ACC112 (cell line): Measurements from ENCODE around the gene DNAJB6.

Experiments used
- H2AFZ ChIP-seq: fragments of 200-600 bp; sonication (generic); one replicate; pipeline ENCODE4 v1.6.0; 2017; ENCODE audit warnings: antibody characterized with exemption, low read length; ENCODE audit not compliant: unreplicated experiment
- H3K27ac ChIP-seq: fragments of 200-600 bp; sonication (generic); 2 replicates; pipeline ENCODE4 v1.5.1; 2014; ENCODE audit warnings: low read depth, mild to moderate bottlenecking, antibody characterized with exemption, low read length, moderate library complexity
- H3K27me3 ChIP-seq: fragments of 200-600 bp; sonication (generic); 2 replicates; pipeline ENCODE4 v1.6.1; 2014; ENCODE audit warnings: mild to moderate bottlenecking, antibody characterized with exemption, low read length, moderate library complexity, mixed read lengths; ENCODE audit not compliant: insufficient read depth
- H3K36me3 ChIP-seq: fragments of 200-600 bp; sonication (generic); 2 replicates; pipeline ENCODE4 v1.6.1; 2016; ENCODE audit warnings: mild to moderate bottlenecking, antibody characterized with exemption, low read length, moderate library complexity, mixed read lengths; ENCODE audit not compliant: insufficient read depth
- H3K4me1 ChIP-seq: fragments of 200-600 bp; sonication (generic); one replicate; pipeline ENCODE4 v1.6.1; 2016; ENCODE audit warnings: low read length, mixed read lengths; ENCODE audit not compliant: insufficient read depth, unreplicated experiment, control insufficient read depth
- H3K4me3 ChIP-seq: fragments of 200-600 bp; sonication (generic); 2 replicates; pipeline ENCODE4 v1.5.1; 2014; ENCODE audit warnings: mild to moderate bottlenecking, low read depth, low read length
- H3K79me2 ChIP-seq: fragments of 200-600 bp; sonication (generic); one replicate; pipeline ENCODE4 v1.6.0; 2016; ENCODE audit warnings: low read length; ENCODE audit not compliant: control insufficient read depth, unreplicated experiment, insufficient read depth

Gene DNAJB6

DNA sequence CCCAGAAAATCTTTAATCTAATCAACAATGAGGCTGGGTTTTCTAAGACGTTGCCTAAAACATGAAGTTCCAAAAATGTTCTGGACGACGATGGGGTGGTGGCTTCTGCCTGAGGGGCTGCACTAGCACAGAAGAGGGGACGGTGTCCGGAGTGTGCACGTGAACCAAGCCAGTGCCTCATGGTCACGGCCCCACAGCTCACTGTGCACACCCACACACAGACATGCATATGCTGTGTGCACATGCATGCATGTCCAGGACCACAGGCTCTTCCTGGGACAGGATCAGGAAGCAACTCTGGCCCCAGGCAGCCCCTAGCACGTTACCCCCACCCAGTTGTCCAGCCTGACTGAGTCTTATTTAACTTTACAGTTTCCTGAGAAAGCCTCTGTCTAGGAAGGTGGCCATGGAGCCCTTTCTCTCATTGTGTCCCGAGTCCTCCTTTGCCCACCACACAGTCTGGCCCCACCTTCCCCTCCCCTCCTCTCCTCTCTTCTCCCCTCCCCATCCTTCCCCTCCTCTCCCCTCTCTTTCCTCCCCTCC, 100.8 kb downstream of the DNAJB6 start:
- Histone ChIP-seq H3K4me3 (no peak overlapping the region), H2AFZ (no peak overlapping the region), H3K36me3 (no peaks in the 10 kb centered on the region), H3K4me1 (no peaks in the 10 kb centered on the region), H3K27me3 (no peaks in the 10 kb centered on the region), H3K79me2 (no peaks in the 10 kb centered on the region), H3K27ac (no peak overlapping the region)

GRCh38 chr7:157438121-157439025, 101.6 kb downstream of the DNAJB6 start:
- H3K79me2 ChIP-seq, result no peaks in the 10 kb centered on the region
- no peak overlapping the region for H2AFZ ChIP-seq
- H3K4me1 ChIP-seq, result no peaks in the 10 kb centered on the region
- H3K27ac ChIP-seq, result no peak overlapping the region
- H3K4me3 ChIP-seq, result no peak overlapping the region
- no peaks in the 10 kb centered on the region for H3K36me3 ChIP-seq
- no peaks in the 10 kb centered on the region for H3K27me3 ChIP-seq

- Histone ChIP-seq H3K27me3 (no peaks in the 10 kb centered on the region), H3K4me3 (no peak overlapping the region), H2AFZ (no peak overlapping the region), H3K27ac (no peak overlapping the region), H3K4me1 (no peaks in the 10 kb centered on the region), H3K79me2 (no peaks in the 10 kb centered on the region), H3K36me3 (no peaks in the 10 kb centered on the region)
These were observed 102.3 kb downstream of the DNAJB6 start for GRCh38 chr7:157439149-157439548.

GRCh38 chr7:157439761-157440160, 103.0 kb downstream of the DNAJB6 start:
- Histone ChIP-seq H3K27ac (no peak overlapping the region), H3K36me3 (no peaks in the 10 kb centered on the region), H3K4me3 (no peak overlapping the region), H3K79me2 (no peaks in the 10 kb centered on the region), H3K4me1 (no peaks in the 10 kb centered on the region), H3K27me3 (no peaks in the 10 kb centered on the region), H2AFZ (no peak overlapping the region)

- Histone ChIP-seq H3K4me3 (no peak overlapping the region), H3K27me3 (no peaks in the 10 kb centered on the region), H3K27ac (no peak overlapping the region), H3K4me1 (no peaks in the 10 kb centered on the region), H3K36me3 (no peaks in the 10 kb centered on the region), H3K79me2 (no peaks in the 10 kb centered on the region), H2AFZ (no peak overlapping the region)
These were observed 103.7 kb downstream of the DNAJB6 start for GRCh38 chr7:157440346-157441022.

- Histone ChIP-seq H3K36me3 (no peaks in the 10 kb centered on the region), H3K27me3 (no peaks in the 10 kb centered on the region), H3K79me2 (no peaks in the 10 kb centered on the region), H3K4me3 (no peak overlapping the region), H2AFZ (no peak overlapping the region), H3K27ac (no peak overlapping the region), H3K4me1 (no peaks in the 10 kb centered on the region)
These were observed 104.2 kb downstream of the DNAJB6 start for GRCh38 chr7:157441023-157441399.

GRCh38 chr7:157442456-157442855, 105.7 kb downstream of the DNAJB6 start:
- Histone ChIP-seq H3K27me3 (no peaks in the 10 kb centered on the region), H3K4me3 (no peak overlapping the region), H3K36me3 (no peaks in the 10 kb centered on the region), H3K4me1 (no peaks in the 10 kb centered on the region), H3K79me2 (no peaks in the 10 kb centered on the region), H2AFZ (no peak overlapping the region), H3K27ac (no peak overlapping the region)

GRCh38 chr7:157442993-157443831, 106.4 kb downstream of the DNAJB6 start:
- H3K4me3 ChIP-seq, result no peak overlapping the region
- no peaks in the 10 kb centered on the region for H3K4me1 ChIP-seq
- no peaks in the 10 kb centered on the region for H3K27me3 ChIP-seq
- no peak overlapping the region for H2AFZ ChIP-seq
- H3K27ac ChIP-seq, result no peak overlapping the region
- no peaks in the 10 kb centered on the region for H3K79me2 ChIP-seq
- no peaks in the 10 kb centered on the region for H3K36me3 ChIP-seq

DNA sequence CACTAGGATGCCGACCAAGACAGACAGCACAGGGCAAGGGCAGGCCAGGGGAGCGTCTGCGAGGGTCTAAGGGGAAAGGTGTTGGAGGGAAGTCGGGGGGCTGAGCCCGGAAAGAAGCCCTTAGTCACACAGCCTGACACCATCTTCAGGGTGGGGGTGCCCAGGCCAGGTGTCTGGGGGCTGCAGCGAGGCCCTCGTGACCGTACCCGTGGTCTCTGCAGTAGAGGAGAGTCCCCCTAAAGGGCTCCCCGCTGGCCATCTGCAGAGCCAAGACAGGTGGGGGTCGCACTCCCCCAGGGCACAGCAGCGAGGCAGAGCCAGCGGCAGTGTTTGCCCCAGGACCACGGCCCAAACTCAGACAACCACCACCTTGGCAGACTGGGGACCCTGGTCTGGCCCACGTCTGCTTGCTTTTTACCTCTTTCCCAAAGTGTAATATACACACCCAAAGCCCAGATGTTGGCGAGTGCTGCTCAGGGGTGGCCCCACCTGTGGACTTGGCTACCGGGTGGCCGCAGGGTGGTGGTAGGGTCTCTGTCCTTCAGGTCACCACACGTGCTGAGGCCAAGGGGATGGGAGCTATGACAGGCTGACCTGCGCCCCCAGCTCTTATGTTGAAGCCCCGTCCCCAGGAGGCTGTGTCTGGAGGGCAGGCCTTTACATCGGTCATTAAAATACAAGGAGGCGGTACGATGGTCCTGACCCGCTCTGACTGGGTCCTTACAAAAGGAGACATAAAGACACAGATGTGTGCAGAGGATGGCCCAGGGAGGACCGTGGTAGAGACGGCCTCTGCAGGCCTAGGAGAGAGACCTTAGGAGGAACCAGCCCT, 107.4 kb downstream of the DNAJB6 start:
- Histone ChIP-seq H3K79me2 (no peaks in the 10 kb centered on the region), H2AFZ (no peak overlapping the region), H3K27ac (no peak overlapping the region), H3K4me3 (no peak overlapping the region), H3K4me1 (no peaks in the 10 kb centered on the region), H3K27me3 (no peaks in the 10 kb centered on the region), H3K36me3 (no peaks in the 10 kb centered on the region)

DNA sequence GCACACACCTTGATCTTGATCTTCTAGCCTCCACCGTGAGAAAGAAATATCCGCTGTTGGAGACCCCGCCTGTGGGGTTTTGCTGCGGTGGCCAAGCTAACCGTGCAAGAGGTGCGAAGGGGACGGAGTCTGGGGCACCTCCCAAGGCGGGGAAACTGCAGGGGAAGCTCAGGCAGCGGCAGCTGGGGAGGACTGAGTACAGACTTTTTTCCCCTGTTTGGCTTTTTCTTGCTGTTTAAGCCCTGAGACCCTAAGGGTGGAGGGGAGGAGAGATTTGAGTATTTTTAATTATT, 108.0 kb downstream of the DNAJB6 start:
- no peaks in the 10 kb centered on the region for H3K27me3 ChIP-seq
- H3K27ac ChIP-seq, result no peak overlapping the region
- no peak overlapping the region for H2AFZ ChIP-seq
- no peaks in the 10 kb centered on the region for H3K79me2 ChIP-seq
- H3K4me1 ChIP-seq, result no peaks in the 10 kb centered on the region
- no peak overlapping the region for H3K4me3 ChIP-seq
- H3K36me3 ChIP-seq, result no peaks in the 10 kb centered on the region
